Right cardiac atrium (tissue), 5 donors: ENCODE measurements around the gene CD28. TPM values are rescaled to one million over a fixed set of nuclear protein-coding genes. Genes with fewer than 3 reads are reported as not detected.
A peak's percentile ranks its signal among the peaks of the same experiment; 100 is the strongest.

Experiments
- ATAC-seq, 2 donors: fragments of 200-7000 bp; cut with Tn5 transposase; one replicate each; pipeline versions ENCODE4 v1.8.0 to v1.9.1; 2020; ENCODE audit warnings: moderate library complexity in 2 of 2, mild to moderate bottlenecking in 1 of 2
- DNase-seq, 3 donors: peaks; one replicate each; pipeline ENCODE4 v3.0.0-alpha.2; 2020
- H3K27ac ChIP-seq: one replicate; pipeline ENCODE4 v1.5.1; 2013; ENCODE audit warnings: mild to moderate bottlenecking, low read length, control low read depth, moderate library complexity
- H3K27me3 ChIP-seq: one replicate; pipeline ENCODE4 v1.6.1; 2013; ENCODE audit not compliant: control insufficient read depth, insufficient read depth
- H3K4me1 ChIP-seq: one replicate; pipeline ENCODE4 v1.6.1; 2013; ENCODE audit warnings: low read length; ENCODE audit not compliant: control insufficient read depth, insufficient read depth
- H3K4me3 ChIP-seq: one replicate; pipeline ENCODE4 v1.5.1; 2013; ENCODE audit warnings: low read length, control low read depth
- H3K9me3 ChIP-seq: one replicate; pipeline ENCODE4 v1.6.1; 2013; ENCODE audit warnings: low read length; ENCODE audit not compliant: control insufficient read depth
- WGBS: extraction: QIAGEN DNeasy Blood & Tissue Kit; methylation state at CpG from one replicate; pipeline ENCODE4 v1.1.7; 2013; 5-methylcytosine and 5-hydroxymethylcytosine counted together
- intact Hi-C, 4 donors: fragments of 100-400 bp; cut with DNase I; formaldehyde crosslinking; loops; one replicate each; pipeline versions ENCODE4 v1.11.0 to v1.14.0; 2022 to 2023
- polyA plus RNA-seq: library from polyadenylated mRNA; stranded (reverse); fragments of 200-250 nt; gene quantifications from one replicate; pipeline ENCODE4 v1.2.3, GENCODE V29; 2013
- total RNA-seq, 4 donors: library from RNA; stranded (reverse); fragmentation: NEBNext Ultra II Directional; extraction: Animal tissue kit (Norgen Biotek cat#: 25700); gene quantifications; one replicate each; pipeline ENCODE4 v1.2.1, GENCODE V29; 2021
- donor health status: healthy with polysubstance abuse.
- donor health status: DM: no; HTN: yes; CAD: no.
- donor health status: DM: no; HTN: no; CAD: no.
- donor health status: DM: no; HTN: yes; CAD: no; lungs with severe emphysema.
- donor health status: DM: yes; HTN: yes; CAD: no.

CD28 gene
- total and polyA plus RNA-seq, 5 donors: 0.14 to 1.5 (median 0.68) TPM

DNA sequence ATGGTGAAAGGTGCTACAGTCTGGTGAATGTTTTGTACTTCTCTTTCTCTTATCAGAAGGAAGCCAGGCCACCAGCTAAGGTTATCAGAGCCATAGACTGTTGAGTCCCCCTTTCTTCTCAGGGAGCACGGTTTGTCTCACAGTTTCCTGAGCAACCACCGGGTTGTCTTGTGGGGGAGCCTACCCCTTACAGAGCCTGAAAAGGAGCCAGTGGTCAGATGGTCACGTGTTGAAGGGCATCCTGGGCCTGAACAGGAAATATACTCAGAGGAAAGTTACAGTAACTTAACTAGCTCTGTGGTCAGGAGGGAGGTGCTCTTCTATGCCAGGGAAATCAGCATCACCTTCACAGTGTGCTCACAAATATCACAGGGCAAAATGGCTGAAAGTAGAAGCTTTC lies 11.6 kb downstream of the CD28 start:
- no peak overlapping the region for H3K4me3 ChIP-seq
- H3K27me3 ChIP-seq: no peaks in the 10 kb centered on the region
- H3K27ac ChIP-seq: peak overlapping the region; percentile 24
- intact Hi-C loops: no loop called here
- H3K9me3 ChIP-seq: no peaks in the 10 kb centered on the region
- H3K4me1 ChIP-seq: no peaks in the 10 kb centered on the region
- ATAC-seq (peak; percentile 84 to 93), DNase-seq (peak in 2 of 3 donors; percentile 52 to 64)
- 35% methylated on average over 3 of the region's 3 CpGs for WGBS

GRCh38 chr2:203719456-203720410 lies 13.3 kb downstream of the CD28 start:
- WGBS: 66% methylated on average over 4 of the region's 4 CpGs
- Histone ChIP-seq H3K4me1 (no peaks in the 10 kb centered on the region), H3K9me3 (no peaks in the 10 kb centered on the region), H3K27me3 (no peaks in the 10 kb centered on the region), H3K4me3 (no peak overlapping the region), H3K27ac (no peak overlapping the region)
- ATAC-seq: no peak
- no peak for DNase-seq
- intact Hi-C loops: no loop called here

- no peak for DNase-seq
- ATAC-seq: no peak
- intact Hi-C loops: no loop called here
- Histone ChIP-seq H3K4me1 (no peaks in the 10 kb centered on the region), H3K4me3 (no peak overlapping the region), H3K27me3 (no peaks in the 10 kb centered on the region), H3K9me3 (no peaks in the 10 kb centered on the region), H3K27ac (no peak overlapping the region)
- WGBS: 67% methylated on average over 6 of the region's 6 CpGs
Measured at GRCh38 chr2:203720915-203721672, 14.7 kb downstream of the CD28 start.

DNA sequence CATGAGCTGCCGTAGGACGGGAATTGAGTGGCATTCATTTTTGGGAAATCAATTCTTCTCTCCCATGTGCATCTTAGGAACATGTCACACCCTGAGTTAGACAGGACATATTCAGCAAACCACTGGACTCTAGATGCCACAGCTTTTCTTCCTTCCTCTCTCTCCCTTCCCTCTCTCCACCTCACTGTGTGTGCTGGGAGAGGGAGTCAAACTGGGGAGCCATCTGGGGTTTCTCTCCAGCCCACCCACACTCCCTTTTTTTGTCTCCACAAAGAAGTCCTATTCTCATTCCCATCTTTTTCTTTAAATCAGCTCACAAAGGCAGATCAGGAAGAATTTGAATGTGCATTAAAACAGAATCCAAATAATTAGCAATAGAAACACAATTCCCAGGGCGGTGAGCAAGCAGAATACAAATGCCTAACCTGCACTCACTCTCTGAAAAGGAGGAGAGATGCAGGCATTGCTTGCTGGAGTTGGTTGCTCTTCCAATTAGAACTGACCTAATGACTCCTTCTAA lies 15.4 kb downstream of the CD28 start:
- WGBS: 92% methylated on average over 3 of the region's 3 CpGs
- no peaks in the 10 kb centered on the region for H3K4me1 ChIP-seq
- no peak for ATAC-seq
- H3K27me3 ChIP-seq: no peaks in the 10 kb centered on the region
- no peak for DNase-seq
- no peaks in the 10 kb centered on the region for H3K9me3 ChIP-seq
- intact Hi-C loops: no loop called here
- no peak overlapping the region for H3K4me3 ChIP-seq
- H3K27ac ChIP-seq: no peak overlapping the region

DNA sequence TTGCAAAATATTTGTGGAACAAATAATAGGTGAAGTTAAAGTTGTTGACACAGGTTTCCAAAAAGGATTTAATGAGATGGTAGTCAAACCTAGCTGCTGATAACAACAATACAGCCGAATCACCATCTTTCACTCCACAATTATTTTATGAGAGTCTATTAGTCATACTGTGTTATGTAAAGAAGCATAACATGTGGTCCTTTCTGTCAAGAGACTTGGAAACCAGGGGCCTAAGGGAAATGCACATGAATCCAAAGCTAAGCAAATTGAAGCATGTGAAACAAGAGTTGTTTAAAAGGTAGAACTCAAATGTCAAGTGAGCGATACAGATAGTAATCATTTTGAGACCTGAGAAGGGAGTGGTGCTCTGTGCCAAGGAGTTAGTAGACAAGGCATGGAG lies 16.0 kb downstream of the CD28 start:
- no peaks in the 10 kb centered on the region for H3K9me3 ChIP-seq
- ATAC-seq (no peak), DNase-seq (no peak)
- no peaks in the 10 kb centered on the region for H3K27me3 ChIP-seq
- H3K27ac ChIP-seq: no peak overlapping the region
- intact Hi-C loops: no loop called here
- H3K4me3 ChIP-seq: no peak overlapping the region
- no peaks in the 10 kb centered on the region for H3K4me1 ChIP-seq
- 91% methylated on average over 2 of the region's 2 CpGs for WGBS

DNA sequence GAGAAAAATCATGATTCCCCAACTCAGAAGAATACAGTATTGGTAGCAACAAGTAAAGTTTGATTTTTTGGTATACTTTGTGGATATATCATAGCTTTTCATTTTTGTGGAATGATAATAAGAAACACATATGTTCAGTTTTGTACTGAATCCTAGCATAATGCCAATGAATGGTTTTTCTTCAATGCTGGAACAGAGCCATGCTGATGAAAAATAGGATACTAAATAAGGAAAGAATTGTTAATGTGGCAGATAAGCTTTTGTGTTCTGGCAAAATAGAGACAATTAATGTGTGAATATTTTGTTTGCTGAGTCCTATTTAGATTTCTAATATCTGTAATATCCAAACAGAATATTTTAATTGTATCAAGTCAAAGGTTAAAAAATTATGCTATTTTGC lies 21.9 kb downstream of the CD28 start:
- no peak overlapping the region for H3K4me3 ChIP-seq
- H3K27me3 ChIP-seq: no peaks in the 10 kb centered on the region
- no peak for DNase-seq
- H3K27ac ChIP-seq: no peak overlapping the region
- intact Hi-C loops: no loop called here
- no peaks in the 10 kb centered on the region for H3K9me3 ChIP-seq
- no peaks in the 10 kb centered on the region for H3K4me1 ChIP-seq
- no peak for ATAC-seq

GRCh38 chr2:203730076-203730729 lies 23.8 kb downstream of the CD28 start:
- H3K27ac ChIP-seq: no peak overlapping the region
- no peaks in the 10 kb centered on the region for H3K27me3 ChIP-seq
- WGBS: 97% methylated on average over 4 of the region's 4 CpGs
- intact Hi-C loops: no loop called here
- DNase-seq (no peak), ATAC-seq (no peak)
- H3K4me1 ChIP-seq: no peaks in the 10 kb centered on the region
- H3K9me3 ChIP-seq: no peaks in the 10 kb centered on the region
- H3K4me3 ChIP-seq: no peak overlapping the region

DNA sequence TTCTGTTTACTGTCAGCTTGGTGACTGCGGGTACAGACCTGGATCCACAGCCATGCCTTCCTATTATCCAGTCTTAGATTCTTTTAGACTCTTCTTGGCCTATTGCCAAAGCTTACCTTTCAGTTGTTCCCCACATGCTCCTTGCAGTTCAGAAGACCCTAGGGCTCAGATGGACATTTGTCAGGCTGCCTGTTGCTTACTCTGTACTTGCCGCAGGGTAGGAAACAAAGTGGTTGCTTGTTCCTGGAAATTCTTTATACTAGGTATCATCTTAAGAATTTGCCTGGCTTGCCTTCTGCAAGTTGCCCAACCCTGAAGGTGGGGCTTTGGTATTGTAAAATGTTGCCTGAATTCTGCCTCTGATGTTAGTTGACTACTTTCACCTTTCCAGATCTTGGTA lies 24.4 kb downstream of the CD28 start:
- DNase-seq (no peak), ATAC-seq (no peak)
- Histone ChIP-seq H3K4me3 (no peak overlapping the region), H3K9me3 (no peaks in the 10 kb centered on the region), H3K27ac (no peak overlapping the region), H3K4me1 (no peaks in the 10 kb centered on the region), H3K27me3 (no peaks in the 10 kb centered on the region)
- 94% methylated on average over 2 of the region's 2 CpGs for WGBS
- intact Hi-C loops: no loop called here

GRCh38 chr2:203732092-203732952 lies 25.9 kb downstream of the CD28 start:
- Histone ChIP-seq H3K9me3 (no peaks in the 10 kb centered on the region), H3K27me3 (no peaks in the 10 kb centered on the region), H3K4me3 (no peak overlapping the region), H3K27ac (no peak overlapping the region), H3K4me1 (no peaks in the 10 kb centered on the region)
- no peak for DNase-seq
- 79% methylated on average over 6 of the region's 6 CpGs for WGBS
- intact Hi-C loops: no loop called here
- no peak for ATAC-seq

DNA sequence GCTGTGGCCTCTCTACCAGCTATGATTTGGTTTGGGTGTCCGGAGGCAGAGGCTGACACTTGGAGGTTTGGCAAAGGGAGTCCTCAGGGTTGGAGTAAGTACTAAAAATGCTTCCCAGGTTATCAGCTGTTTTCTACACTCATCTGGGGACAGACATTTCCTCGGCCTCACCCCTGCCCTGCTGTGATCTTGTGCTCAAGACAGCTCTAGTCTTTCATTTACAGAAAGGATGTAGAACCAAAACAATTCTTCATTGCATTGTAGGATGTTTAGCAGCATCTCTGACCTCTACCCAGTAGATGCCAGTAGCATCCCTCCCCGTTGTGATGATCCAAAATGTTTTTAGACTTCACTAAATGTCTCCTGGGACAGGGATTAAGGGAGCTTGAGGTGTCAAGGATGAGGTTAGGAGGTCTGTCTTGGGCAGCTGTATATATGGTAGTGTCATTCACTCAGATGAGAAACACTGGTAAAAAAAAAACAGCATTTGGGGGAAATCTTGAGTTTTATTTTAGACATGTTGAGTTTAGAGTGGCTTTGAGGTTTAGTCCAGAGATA lies 26.6 kb downstream of the CD28 start:
- Histone ChIP-seq H3K27me3 (no peaks in the 10 kb centered on the region), H3K27ac (no peak overlapping the region), H3K4me3 (no peak overlapping the region), H3K9me3 (no peaks in the 10 kb centered on the region), H3K4me1 (no peaks in the 10 kb centered on the region)
- WGBS: 81% methylated on average over 3 of the region's 3 CpGs
- ATAC-seq: no peak
- DNase-seq: no peak
- intact Hi-C loops: no loop called here
